HUES48 (cell line): ENCODE results near the gene POMGNT1.

Source experiments
- H3K27ac ChIP-seq: one replicate; pipeline ENCODE4 v1.7.0; 2013; ENCODE audit warnings: low read depth, low read length, inconsistent platforms
- H3K27me3 ChIP-seq: 2 replicates; pipeline ENCODE4 v1.6.1; 2013; ENCODE audit warnings: mild to moderate bottlenecking, low read length; ENCODE audit not compliant: control insufficient read depth, insufficient read depth
- H3K36me3 ChIP-seq: 2 replicates; pipeline ENCODE4 v1.6.1; 2013; ENCODE audit warnings: low read length; ENCODE audit not compliant: control insufficient read depth, insufficient read depth
- H3K4me1 ChIP-seq: 2 replicates; pipeline ENCODE4 v1.6.1; 2013; ENCODE audit warnings: mild to moderate bottlenecking, low read length; ENCODE audit not compliant: control insufficient read depth, insufficient read depth
- H3K4me3 ChIP-seq: 2 replicates; pipeline ENCODE4 v1.5.1; 2013; ENCODE audit warnings: mild to moderate bottlenecking, low read depth, low read length
- H3K9ac ChIP-seq: 2 replicates; pipeline ENCODE4 v1.6.1; 2013; ENCODE audit warnings: mild to moderate bottlenecking, low read depth, low read length, moderate library complexity
- H3K9me3 ChIP-seq: 2 replicates; pipeline ENCODE4 v1.6.1; 2013; ENCODE audit warnings: low read length; ENCODE audit not compliant: control insufficient read depth, insufficient read depth

The POMGNT1 gene

DNA sequence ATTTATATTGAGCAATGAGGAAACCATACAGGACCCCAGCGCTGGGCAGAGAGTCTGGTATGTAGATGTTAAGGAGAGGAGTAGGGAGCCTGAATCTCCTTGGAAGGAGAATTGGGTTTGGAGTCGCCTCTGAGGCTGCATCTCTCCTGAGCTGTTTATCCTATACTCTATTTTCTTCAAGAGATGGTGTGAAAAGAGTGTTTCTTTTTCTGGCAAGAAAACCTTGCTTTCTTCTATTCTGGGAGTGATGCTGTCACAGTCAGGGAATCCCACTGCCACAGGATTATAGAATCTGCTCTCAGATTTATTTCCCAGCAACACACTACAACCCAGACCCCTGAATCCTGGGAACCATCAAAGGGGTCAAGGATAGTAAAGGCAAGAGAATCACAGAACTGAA is 8.2 kb upstream of the POMGNT1 start:
- H3K27me3 ChIP-seq = peaks cover 4% of the 10 kb centered on the region; the same call in 1 of the 2 replicates
- H3K4me3 ChIP-seq = no peak overlapping the region
- H3K27ac ChIP-seq = no peak overlapping the region
- H3K36me3 ChIP-seq = no peaks in the 10 kb centered on the region
- H3K9me3 ChIP-seq = no peaks in the 10 kb centered on the region
- no peak overlapping the region for H3K9ac ChIP-seq
- peaks cover 7% of the 10 kb centered on the region; the same call in 1 of the 2 replicates for H3K4me1 ChIP-seq

DNA sequence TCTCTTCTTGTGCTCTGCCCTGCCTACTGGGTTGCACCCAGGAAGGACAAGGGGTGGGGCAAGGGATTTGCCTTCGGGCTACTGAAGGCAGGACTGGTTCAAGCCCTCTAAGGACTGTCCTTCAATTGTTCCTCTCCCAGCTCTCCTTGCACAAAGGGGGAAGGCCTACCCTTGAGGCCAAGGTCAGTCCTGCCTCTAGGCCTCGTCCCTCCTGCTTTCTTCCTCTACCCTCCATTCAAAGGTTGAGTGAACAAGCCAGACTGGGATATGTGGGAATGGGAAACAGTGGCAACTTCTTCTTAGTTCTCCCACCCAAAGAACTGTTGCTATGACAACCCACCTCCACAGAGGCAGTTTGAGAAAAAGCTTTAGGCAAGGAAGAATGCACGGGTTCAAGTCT is 7.6 kb upstream of the POMGNT1 start:
- Histone ChIP-seq H3K27ac (no peak overlapping the region), H3K27me3 (peaks cover 4% of the 10 kb centered on the region; the same call in 1 of the 2 replicates), H3K9ac (no peak overlapping the region), H3K36me3 (no peaks in the 10 kb centered on the region), H3K4me1 (peaks cover 7% of the 10 kb centered on the region; the same call in 1 of the 2 replicates), H3K9me3 (no peaks in the 10 kb centered on the region), H3K4me3 (no peak overlapping the region)

DNA sequence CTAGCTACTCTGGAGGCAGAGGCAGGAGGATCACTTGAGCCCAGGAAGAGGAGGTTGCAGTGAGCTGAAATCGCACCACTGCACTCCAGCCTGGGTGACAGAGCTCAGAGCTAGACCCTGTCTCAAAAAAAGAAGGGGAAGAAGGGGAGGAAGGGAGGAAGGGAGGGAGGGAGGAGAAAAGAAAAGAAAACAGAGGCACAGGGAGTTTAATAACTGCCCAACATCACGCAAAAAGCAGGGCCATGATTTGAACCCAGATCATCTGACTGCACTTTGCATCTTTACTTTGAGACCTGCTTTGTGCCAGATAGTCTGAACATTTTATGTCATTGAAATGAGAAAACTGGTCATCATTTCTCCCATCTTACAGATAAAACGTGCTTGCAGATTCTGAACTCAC is 6.9 kb upstream of the POMGNT1 start:
- Histone ChIP-seq H3K36me3 (no peaks in the 10 kb centered on the region), H3K27ac (no peak overlapping the region), H3K4me3 (no peak overlapping the region), H3K27me3 (peaks cover 4% of the 10 kb centered on the region; the same call in 1 of the 2 replicates), H3K9me3 (no peaks in the 10 kb centered on the region), H3K9ac (no peak overlapping the region), H3K4me1 (peaks cover 7% of the 10 kb centered on the region; the same call in 1 of the 2 replicates)

DNA sequence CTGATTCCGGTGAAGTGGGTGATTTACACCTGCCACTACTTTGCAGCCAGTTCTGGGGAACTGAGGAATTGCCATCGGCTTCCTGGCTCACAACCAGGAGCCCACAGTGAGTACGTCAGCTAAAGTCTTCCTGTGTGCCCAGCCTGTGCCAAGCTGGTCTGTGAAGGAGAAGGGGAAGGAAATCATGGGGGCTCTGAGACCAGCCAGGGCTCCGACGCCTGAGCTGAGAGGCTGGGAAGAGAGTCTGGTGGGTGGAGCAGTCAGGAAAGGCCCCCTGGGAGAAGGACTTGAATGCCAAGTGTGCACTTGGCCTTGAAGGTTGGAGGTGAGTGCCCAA is 6.1 kb upstream of the POMGNT1 start:
- peak overlapping the region; percentile 95; the same call in 1 of the 2 replicates for H3K4me3 ChIP-seq
- H3K4me1 ChIP-seq = peaks cover 7% of the 10 kb centered on the region; the same call in 1 of the 2 replicates
- no peak overlapping the region for H3K27ac ChIP-seq
- H3K9ac ChIP-seq = no peak overlapping the region
- no peaks in the 10 kb centered on the region for H3K9me3 ChIP-seq
- H3K27me3 ChIP-seq = peaks cover 4% of the 10 kb centered on the region; the same call in 1 of the 2 replicates
- no peaks in the 10 kb centered on the region for H3K36me3 ChIP-seq

DNA sequence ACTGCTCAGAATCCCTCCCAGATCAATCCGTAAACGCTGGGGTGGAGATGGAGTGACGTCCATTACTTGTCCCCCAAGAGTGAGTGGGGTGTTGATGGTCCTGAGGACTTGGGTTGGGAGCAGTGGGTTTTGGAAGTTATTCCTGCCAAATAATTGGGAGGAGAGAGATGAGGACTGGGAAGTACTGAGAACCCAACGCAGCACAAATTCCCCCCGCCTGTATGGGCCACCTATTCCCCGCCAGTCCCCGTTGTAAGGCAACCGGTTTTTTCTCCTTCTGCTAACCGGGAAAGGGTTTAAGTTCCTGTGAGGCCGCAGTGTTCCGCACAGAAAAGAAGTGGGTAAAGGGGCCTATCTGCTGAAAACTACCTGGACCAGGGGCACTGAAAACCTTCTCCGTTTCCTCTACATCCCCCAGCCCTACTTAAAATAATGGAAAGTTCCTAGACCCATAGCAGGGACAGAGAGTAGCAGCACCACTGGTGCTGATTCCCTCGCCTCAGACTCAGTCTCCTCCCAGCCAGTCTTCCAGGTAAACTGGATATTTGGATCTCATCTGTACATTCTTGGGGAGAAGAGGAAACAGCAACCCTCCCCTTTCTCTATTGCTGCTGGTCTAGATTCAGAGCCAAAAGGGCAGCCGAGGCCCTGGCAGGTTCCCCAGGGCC is 5.6 kb upstream of the POMGNT1 start:
- Histone ChIP-seq H3K27ac (no peak overlapping the region), H3K4me1 (peaks cover 7% of the 10 kb centered on the region; the same call in 1 of the 2 replicates), H3K27me3 (peaks cover 4% of the 10 kb centered on the region; the same call in 1 of the 2 replicates), H3K4me3 (peak overlapping the region; percentile 95), H3K9me3 (no peaks in the 10 kb centered on the region), H3K36me3 (no peaks in the 10 kb centered on the region), H3K9ac (peak overlapping the region; percentile 57)

DNA sequence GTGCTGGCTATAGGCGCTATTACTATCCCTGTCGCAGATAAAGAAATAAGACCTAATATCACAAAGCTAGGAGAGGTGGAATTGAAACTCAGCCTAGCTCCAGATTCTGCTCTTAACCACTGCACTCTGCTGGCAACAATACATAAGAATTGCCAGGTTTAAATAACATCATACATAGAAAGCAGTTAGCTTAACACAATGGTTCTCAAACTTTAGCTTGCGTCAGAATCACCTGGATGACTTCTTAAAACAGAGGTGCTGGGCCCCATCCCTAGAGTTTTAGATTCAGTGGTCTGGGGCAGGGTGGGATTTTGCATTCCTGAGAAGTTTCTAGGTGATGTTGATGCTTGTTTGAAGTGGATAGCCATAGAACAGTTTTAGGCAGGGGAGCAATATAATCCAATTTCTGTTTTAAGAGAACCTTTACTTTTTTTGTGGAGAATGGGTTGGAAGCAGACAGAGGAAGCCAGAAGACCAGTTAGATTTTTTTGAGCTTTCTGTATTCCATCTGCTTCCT is 1.1 kb upstream of the POMGNT1 start:
- H3K36me3 ChIP-seq = peaks cover 18% of the 10 kb centered on the region
- H3K27me3 ChIP-seq = peaks cover 4% of the 10 kb centered on the region; the same call in 1 of the 2 replicates
- H3K27ac ChIP-seq = no peak overlapping the region
- H3K4me1 ChIP-seq = peaks cover 6% of the 10 kb centered on the region; the same call in 1 of the 2 replicates
- H3K9ac ChIP-seq = no peak overlapping the region
- no peaks in the 10 kb centered on the region for H3K9me3 ChIP-seq
- 0 out of 2 replicates have a peak overlapping the region, but pooled peaks have one; percentile 72 for H3K4me3 ChIP-seq

DNA sequence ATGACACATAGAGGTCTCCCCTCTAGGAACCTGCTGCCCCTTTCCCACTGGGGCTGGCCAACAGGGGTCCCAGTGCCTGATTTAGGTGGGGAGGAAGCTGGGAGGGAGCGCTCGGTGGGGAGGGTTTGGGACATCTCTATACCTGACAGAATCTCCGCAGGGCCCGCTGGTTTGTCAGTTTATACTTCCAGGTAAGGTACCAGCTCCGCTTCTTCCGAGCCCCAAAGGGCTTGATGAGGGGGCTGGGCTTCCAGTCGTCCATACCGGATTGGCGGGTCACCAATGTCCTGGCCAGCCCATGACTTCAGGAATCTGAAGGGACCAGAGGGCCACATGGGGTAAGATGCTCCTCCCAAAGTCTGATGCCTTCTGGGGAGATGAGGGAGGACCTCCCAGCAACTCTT is 672 bp downstream of the POMGNT1 start:
- H3K4me1 ChIP-seq = no peaks in the 10 kb centered on the region
- H3K4me3 ChIP-seq = peak overlapping the region; percentile 74
- H3K27me3 ChIP-seq = no peaks in the 10 kb centered on the region
- no peaks in the 10 kb centered on the region for H3K9me3 ChIP-seq
- H3K9ac ChIP-seq = peak overlapping the region; percentile 63
- peak overlapping the region; percentile 65 for H3K27ac ChIP-seq
- H3K36me3 ChIP-seq = peaks cover 33% of the 10 kb centered on the region

DNA sequence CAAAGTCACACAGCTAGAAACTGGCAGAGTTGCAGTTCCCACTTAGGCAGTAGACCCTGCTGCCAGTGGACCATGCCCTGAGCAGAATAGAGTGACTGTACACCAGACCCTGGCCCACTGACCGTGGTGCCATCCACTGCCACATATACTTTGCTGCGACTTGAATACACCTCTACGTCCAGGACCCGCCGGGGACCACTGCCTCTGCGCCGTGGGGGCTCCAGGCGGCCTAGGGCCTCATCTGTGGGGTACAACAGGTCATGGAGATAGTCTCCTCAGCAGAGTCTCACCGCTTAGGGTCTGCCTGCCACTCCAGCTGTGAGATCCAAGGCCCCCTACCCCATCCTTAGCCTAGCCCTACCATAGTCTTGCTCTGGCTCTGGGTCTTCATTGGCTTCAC is 1.6 kb downstream of the POMGNT1 start:
- H3K9me3 ChIP-seq = no peaks in the 10 kb centered on the region
- no peaks in the 10 kb centered on the region for H3K4me1 ChIP-seq
- no peak overlapping the region for H3K4me3 ChIP-seq
- no peak overlapping the region for H3K9ac ChIP-seq
- peaks cover 41% of the 10 kb centered on the region for H3K36me3 ChIP-seq
- no peak overlapping the region for H3K27ac ChIP-seq
- H3K27me3 ChIP-seq = no peaks in the 10 kb centered on the region

DNA sequence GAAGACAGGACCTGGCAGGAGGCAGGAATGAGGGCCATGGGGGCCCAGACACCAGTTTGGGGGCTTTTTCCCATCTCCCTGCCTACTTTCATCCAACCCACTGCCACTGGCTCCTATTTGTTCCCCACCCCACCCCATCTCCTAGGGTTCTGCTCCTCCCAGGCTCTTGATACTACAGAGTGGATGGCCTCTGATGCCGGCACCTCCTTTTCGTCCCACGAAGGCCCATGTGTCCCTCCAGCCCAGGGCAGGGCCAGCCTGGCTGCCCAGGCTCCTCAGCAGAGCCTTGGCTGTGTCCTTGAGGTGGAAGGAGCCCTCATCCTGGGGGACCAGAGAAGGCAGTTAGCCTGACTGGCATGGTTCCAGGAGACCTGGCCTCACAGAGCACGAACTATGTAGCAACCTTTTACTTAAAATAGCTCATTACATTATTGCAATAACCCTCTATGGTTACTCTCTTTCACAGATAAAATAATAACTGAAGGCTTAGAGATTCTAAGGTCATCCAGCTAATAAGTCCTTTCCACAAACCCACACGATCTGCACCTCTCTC is 3.5 kb downstream of the POMGNT1 start:
- Histone ChIP-seq H3K9me3 (no peaks in the 10 kb centered on the region), H3K4me1 (no peaks in the 10 kb centered on the region), H3K36me3 (peaks cover 55% of the 10 kb centered on the region), H3K9ac (no peak overlapping the region), H3K27ac (no peak overlapping the region), H3K27me3 (no peaks in the 10 kb centered on the region), H3K4me3 (no peak overlapping the region)

DNA sequence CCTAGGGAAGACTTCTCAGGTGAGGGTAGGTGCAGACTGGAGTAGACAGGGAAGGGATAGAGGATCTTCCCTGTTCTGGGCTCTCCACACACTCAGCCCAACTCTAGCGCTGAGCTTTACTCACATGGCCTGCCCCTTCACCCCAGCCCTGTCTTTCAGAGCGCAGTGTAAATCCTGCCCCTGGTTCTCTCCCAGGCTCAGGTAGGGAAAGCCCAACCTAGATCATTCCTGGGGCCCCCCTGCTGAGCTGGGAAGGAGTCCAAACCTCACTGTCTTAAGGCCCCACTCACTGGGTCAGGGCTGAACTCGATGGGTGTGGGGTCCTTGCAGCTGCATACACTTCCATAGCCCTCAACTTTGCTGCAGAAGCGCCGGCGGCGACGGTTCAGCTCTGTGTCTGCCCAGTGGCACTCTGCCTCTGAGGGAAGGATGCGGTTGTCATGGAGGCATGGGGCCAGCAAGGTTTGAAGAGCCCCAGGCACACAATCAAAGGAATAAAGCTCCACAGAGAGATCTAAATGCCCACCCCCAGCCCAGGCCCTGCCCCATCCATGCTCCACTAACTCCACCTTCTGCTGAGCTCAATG is 4.2 kb downstream of the POMGNT1 start:
- no peaks in the 10 kb centered on the region for H3K9me3 ChIP-seq
- peaks cover 61% of the 10 kb centered on the region for H3K36me3 ChIP-seq

DNA sequence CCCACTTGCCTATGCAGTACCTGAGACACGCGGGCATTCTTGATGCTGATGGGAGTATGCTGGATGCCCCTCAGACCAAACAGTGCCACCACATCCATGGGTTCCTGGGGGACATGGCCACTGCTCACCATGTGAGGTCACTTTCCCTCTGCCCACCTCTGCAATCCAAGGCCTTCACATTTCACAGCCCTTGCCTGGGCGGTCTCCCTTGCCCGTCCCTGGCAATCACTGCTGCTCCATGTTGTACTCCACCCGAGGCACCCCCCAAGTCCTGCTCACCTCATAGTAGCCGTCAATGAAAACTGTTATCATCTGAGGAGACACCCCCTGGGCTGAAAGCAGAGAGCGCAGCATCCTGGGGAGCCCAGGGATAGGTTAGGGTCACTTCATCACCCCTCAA is 4.9 kb downstream of the POMGNT1 start:
- Histone ChIP-seq H3K9ac (no peak overlapping the region), H3K9me3 (no peaks in the 10 kb centered on the region), H3K27ac (no peak overlapping the region), H3K36me3 (peaks cover 67% of the 10 kb centered on the region), H3K27me3 (no peaks in the 10 kb centered on the region), H3K4me3 (no peak overlapping the region), H3K4me1 (no peaks in the 10 kb centered on the region)

More for the DNA sequence above, 4.2 kb downstream of the POMGNT1 start:
- Histone ChIP-seq H3K27me3 (no peaks in the 10 kb centered on the region), H3K27ac (no peak overlapping the region), H3K4me3 (no peak overlapping the region), H3K4me1 (no peaks in the 10 kb centered on the region), H3K9ac (no peak overlapping the region)
